ENCODE data around the gene KIF11. TPM values are rescaled to one million over a fixed set of nuclear protein-coding genes. Genes with fewer than 3 reads are reported as not detected.

The KIF11 gene
- total RNA-seq, 1 experiment from 2014 or later: 42.6 TPM

DNA sequence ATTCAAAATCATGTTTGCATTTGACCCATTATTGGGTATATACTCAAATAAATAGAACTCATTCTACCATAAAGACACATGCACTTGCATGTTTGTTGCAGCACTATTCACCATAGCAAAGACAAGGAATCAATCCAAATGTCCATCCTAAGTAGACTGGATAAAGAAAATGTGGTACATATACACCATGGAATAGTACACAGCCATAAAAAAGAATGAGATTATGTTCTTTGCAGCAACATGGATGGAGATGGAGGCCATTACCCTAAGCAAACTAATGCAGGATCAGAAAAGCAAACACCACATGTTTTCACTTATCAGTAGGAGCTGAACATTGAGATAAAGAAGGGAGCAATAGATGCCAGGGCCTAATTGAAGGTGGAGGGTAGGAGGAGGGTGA is 84.8 kb downstream of the KIF11 start:
- no peak for DNase-seq (ENCODE audit: low spot score)

- no peak for DNase-seq (ENCODE audit: low spot score)
Measured at GRCh38 chr10:92678206-92678605, 85.3 kb downstream of the KIF11 start.

DNA sequence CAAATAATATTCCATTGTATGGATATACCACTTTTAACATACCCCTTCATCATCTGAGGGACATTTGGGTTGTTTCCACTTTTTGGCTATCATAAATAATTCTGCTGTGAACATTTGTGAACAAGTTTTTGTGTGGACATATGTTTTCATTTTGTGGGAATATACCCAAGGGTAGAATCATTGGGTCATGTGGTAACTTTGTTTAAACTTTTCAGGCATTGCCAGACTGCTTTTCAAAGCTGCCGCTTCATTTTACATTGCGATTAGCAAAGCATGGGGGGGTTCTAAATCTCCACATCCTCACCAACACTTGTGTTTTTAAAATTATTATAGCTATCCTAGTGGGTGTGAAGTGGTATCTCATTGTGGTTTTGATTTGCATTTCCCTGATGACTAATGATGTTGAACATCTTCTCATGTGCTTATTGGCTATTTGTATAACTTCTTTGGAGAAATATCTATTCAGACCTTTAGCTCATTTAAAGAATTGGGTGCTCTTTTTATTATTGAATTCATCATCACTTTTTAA is 88.4 kb downstream of the KIF11 start:
- DNase-seq (ENCODE audit: low spot score): no peak

- no peak for DNase-seq (ENCODE audit: low spot score)
Measured at GRCh38 chr10:92688573-92688926, 95.6 kb downstream of the KIF11 start.

DNA sequence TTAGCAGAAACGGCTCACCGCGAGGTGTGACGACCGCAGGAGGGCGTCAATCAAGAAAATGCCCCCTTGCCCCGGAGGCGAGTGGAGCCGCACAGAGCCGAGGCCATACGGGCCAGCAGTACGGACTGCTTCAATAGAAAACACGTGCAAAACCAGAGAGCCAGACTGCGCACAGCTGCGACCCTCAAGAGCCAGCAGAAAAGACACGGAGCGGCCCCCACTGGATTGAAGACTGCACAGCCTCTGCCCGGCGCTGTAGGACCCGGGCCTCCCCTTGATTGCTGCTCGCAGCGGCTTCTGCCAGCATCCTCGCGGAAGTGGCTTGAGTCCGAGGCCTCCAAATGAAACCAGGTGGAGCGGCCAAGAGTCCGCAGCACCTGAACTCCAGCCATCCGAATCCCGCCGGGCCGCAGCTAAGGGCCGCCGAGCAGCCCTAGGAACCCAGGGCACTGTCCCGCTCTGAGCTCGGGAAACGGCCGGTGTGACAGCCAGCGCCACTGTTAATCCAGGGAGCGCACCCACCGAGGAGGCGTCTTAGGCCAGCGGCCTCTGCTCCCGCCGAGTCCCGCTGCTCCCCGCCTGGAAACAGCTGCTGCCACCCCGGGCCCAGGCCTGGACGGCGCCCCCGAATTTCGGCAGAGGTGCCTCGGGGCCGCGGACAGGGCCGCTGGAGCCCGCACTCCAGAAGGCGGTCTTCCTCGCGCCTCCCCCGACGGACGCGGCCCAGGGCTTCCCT is 96.2 kb downstream of the KIF11 start:
- no peak for DNase-seq (ENCODE audit: low spot score)

- no peak for DNase-seq (ENCODE audit: low spot score)
Measured at GRCh38 chr10:92689663-92690210, 96.8 kb downstream of the KIF11 start, which contains the start of gene HHEX. Gene HHEX (plus strand): TSS chr10:92689955. CDS start chr10:92689987, 32 bp downstream.

GRCh38 chr10:92690211-92690914 is 97.4 kb downstream of the KIF11 start:
- DNase-seq (ENCODE audit: low spot score): no peak

DNA sequence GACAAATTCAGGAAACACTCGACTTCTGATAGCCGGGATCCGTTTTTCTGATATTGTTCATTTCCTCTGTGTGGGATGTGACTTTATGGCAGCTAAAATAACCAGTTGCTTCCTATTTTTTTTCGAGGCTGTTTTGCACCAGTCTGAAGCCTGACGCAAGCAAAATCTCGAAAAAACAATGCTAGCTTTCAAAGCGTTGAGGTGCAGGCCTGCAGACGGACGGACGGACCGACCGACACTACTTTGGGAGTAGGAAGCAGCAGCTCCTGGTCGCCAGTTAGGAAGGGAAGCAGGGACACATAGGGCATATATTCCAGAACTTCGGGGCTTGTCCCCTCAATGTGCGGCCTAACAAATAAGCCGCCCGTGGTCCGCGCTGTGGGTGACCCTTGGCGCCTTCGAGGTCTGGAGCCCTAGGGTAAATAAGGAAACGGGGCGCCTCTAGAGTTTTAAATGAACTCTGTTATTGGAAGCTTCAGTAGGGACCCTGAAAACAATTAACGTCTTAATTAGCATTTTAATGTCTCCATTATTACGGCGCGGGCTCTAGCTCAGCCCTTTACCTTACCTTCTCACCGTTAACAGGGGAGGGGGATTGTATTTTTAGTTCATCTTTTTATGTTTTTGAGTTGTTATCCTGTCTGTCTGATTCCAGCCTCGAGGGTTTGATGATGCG is 98.1 kb downstream of the KIF11 start:
- DNase-seq (ENCODE audit: low spot score): no peak

- DNase-seq (ENCODE audit: low spot score): no peak
Measured at GRCh38 chr10:92691591-92692079, 98.7 kb downstream of the KIF11 start.

GRCh38 chr10:92692080-92692671 is 99.2 kb downstream of the KIF11 start:
- no peak for DNase-seq (ENCODE audit: low spot score)

- no peak for DNase-seq (ENCODE audit: low spot score)
Measured at GRCh38 chr10:92692697-92693533, 100.0 kb downstream of the KIF11 start.

DNA sequence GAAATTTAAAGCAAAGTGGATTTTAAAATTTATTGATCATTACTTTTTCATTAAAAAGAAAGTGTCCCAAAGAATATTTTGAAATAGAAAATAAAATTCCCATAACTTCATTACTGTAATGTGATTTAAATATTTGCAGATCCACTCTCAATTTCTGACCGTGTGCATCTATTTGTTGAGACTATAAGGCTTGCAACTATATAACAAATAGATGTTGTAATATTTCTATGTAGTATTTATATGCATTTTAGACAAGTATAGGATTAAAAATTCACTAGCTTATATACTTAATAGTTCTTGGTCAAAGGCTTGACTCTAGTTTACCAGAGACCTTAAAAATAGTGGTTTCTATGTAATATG is 100.6 kb downstream of the KIF11 start:
- DNase-seq (ENCODE audit: low spot score): no peak

GRCh38 chr10:92695679-92696605 is 103.0 kb downstream of the KIF11 start:
- no peak for DNase-seq (ENCODE audit: low spot score)

- no peak for DNase-seq (ENCODE audit: low spot score)
Measured at GRCh38 chr10:92696606-92697383, 103.9 kb downstream of the KIF11 start.

- no peak for DNase-seq (ENCODE audit: low spot score)
Measured at GRCh38 chr10:92697663-92698511, 105.0 kb downstream of the KIF11 start.

GRCh38 chr10:92699193-92699517 is 106.2 kb downstream of the KIF11 start:
- no peak for DNase-seq (ENCODE audit: low spot score)

DNA sequence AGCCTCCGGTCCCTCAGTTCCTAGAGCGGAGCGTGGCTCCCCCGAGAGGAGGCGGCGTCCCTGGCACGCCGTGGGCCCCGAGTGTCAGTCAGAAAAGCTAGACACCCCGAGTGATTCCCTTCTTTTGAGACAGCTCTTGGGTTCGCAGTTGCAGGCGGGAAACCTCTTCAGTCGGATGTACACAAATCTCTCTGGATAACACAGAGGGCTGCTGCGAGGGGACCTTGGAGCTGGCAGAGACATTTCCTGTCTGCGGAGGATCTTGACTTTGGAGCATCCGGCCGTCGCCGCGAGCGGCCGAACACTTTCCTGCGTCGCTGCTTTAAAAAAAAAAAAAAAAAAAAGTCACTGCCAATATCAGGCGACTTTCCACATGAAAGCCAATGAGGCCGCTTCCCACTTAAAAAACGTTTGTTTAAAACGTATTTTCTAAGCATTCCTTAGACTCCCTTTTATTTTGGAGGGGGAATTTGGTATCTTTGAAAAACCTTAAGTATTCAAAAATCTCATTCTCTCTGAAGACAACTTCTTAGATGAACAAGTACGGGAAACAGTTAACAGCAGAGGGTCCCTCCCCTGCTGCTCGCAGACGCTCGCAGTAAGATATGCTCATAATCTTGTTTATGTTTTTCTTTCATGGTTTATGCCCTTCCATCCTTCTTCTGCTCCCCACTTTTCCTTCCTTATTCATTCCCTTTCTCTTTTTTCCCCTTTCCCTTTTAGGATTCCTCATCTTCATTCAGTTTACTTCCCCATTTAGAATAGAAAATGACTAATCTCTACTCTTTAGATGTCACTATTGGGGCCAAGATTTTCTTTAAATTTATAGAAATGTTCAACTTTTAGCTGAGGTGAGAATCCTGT is 106.8 kb downstream of the KIF11 start:
- DNase-seq (ENCODE audit: low spot score): peak; percentile 50
